K562 (cell line): ENCODE results near the gene PUS10. TPM values are rescaled to one million over a fixed set of nuclear protein-coding genes. Genes with fewer than 3 reads are reported as not detected.

Experiments
- ATAC-seq: fragments of 200-7000 bp; cut with Tn5 transposase; 3 replicates; pipeline ENCODE4 v1.9.1; 2020; ENCODE audit warnings: moderate library complexity
- BruUV-seq: library from RNA; stranded (reverse); fragments of 400-500 nt; replicated peaks from 2 replicates; lab custom pipeline; 2021; lab: Mats Ljungman, UMichigan
- CTCF ChIA-PET: fragments of 300-600 bp; formaldehyde crosslinking; extraction: SDS; loops from one replicate; lab custom pipeline; 2021; ENCODE audit warnings: low intra/inter-chr PET ratio; lab: Yijun Ruan, JAX
- POLR2A ChIA-PET: fragments of 300-600, 350-650 bp; sonication (Branson Sonifier 250); formaldehyde crosslinking; extraction: SDS; loops from one replicate; lab custom pipeline; 2021; ENCODE audit warnings: antibody characterized with exemption, inconsistent platforms; lab: Yijun Ruan, JAX
- DNase-seq, 4 experiments: peaks; one replicate each; pipeline versions ENCODE4 v3.0.0 to v3.0.0-alpha.2; 2011 to 2018; ENCODE audit warnings: low spot score in 3 of 4, mixed read lengths in 3 of 4; ENCODE audit errors: extremely low read depth in 1 of 4
- FAIRE-seq: peaks from 2 replicates; lab custom pipeline; 2011; peaks lifted over from hg19 to GRCh38; lab: Jason Lieb, UNC
- H2AFZ ChIP-seq: 2 replicates; pipeline ENCODE4 v1.6.0; 2011; ENCODE audit warnings: low read depth, low read length, control low read depth, inconsistent platforms
- H3K27ac ChIP-seq: fragments of 200-600 bp; 3 replicates; pipeline ENCODE4 v1.8.0; 2011; ENCODE audit warnings: low read depth, mild to moderate bottlenecking, control low read depth, inconsistent platforms, low read length, moderate library complexity, mixed read lengths; ENCODE audit errors: extremely low read depth
- H3K27me3 ChIP-seq, 2 experiments: fragments of 300-600 bp in 1 of 2; 2 replicates in 1 of 2; 3 replicates in 1 of 2; pipeline versions ENCODE4 v1.6.0 to v1.8.0; 2011; ENCODE audit warnings: inconsistent platforms in 2 of 2, low read length in 2 of 2, mild to moderate bottlenecking in 1 of 2, mixed read lengths in 1 of 2, moderate library complexity in 1 of 2; ENCODE audit not compliant: control insufficient read depth in 2 of 2, insufficient read depth in 2 of 2
- H3K36me3 ChIP-seq: fragments of 300-600 bp; 3 replicates; pipeline ENCODE4 v1.8.0; 2011; ENCODE audit warnings: mild to moderate bottlenecking, low read length, inconsistent platforms; ENCODE audit not compliant: control insufficient read depth, insufficient read depth
- H3K4me1 ChIP-seq, 2 experiments: fragments of 200-600 bp in 1 of 2; replicated peaks in 1 of 2; 2 replicates in 1 of 2; 3 replicates in 1 of 2; pipeline versions ENCODE4 v1.5.1 to v1.8.0; 2011; ENCODE audit warnings: inconsistent platforms in 2 of 2, low read length in 2 of 2, mild to moderate bottlenecking in 1 of 2, mixed read lengths in 1 of 2, moderate library complexity in 1 of 2; ENCODE audit not compliant: control insufficient read depth in 2 of 2, insufficient read depth in 2 of 2
- H3K4me2 ChIP-seq: 2 replicates; pipeline ENCODE4 v1.6.1; 2011; ENCODE audit warnings: low read length, control low read depth, inconsistent platforms, mixed read lengths; ENCODE audit not compliant: insufficient read depth
- H3K4me3 ChIP-seq: fragments of 200-600 bp; sonication (generic), shearing (Covaris generic); 2 replicates; pipeline ENCODE4 v1.5.1; 2016; ENCODE audit warnings: control low read depth, inconsistent platforms
- H3K79me2 ChIP-seq: fragments of 200-600 bp; 3 replicates; pipeline ENCODE4 v1.8.0; 2011; ENCODE audit warnings: low read length, inconsistent platforms; ENCODE audit not compliant: control insufficient read depth, insufficient read depth
- H3K9ac ChIP-seq, 2 experiments: 2 replicates each; pipeline versions ENCODE4 v1.6.0 to v1.6.1; 2011; ENCODE audit warnings: low read depth in 2 of 2, low read length in 2 of 2, control low read depth in 1 of 2, inconsistent platforms in 1 of 2, mild to moderate bottlenecking in 1 of 2, mixed read lengths in 1 of 2; ENCODE audit not compliant: insufficient read depth in 1 of 2
- H3K9me1 ChIP-seq: one replicate; pipeline ENCODE4 v1.6.0; 2011; ENCODE audit warnings: inconsistent platforms, mild to moderate bottlenecking, low read length, moderate library complexity; ENCODE audit not compliant: control insufficient read depth, insufficient read depth
- H3K9me3 ChIP-seq: replicated peaks from 2 replicates; pipeline ENCODE4 v1.5.1; 2011; ENCODE audit warnings: low read depth, low read length, inconsistent platforms; ENCODE audit not compliant: control insufficient read depth, insufficient read depth
- H4K20me1 ChIP-seq: replicated peaks from 2 replicates; pipeline ENCODE4 v1.6.1; 2011; ENCODE audit warnings: low read length, inconsistent platforms, mixed read lengths; ENCODE audit not compliant: control insufficient read depth, insufficient read depth
- ADNP ChIP-seq: fragments of 200-800 bp; sonication (Bioruptor generic); IDR thresholded peaks from 2 replicates; pipeline ENCODE4 v1.6.1; 2016; ENCODE audit warnings: missing genetic modification characterization, missing compliant biosample characterization
- CTBP1 ChIP-seq: fragments of 450-650 bp; IDR thresholded peaks from 2 replicates; pipeline ENCODE4 v1.6.1; 2016; ENCODE audit warnings: borderline replicate concordance
- DPF2 ChIP-seq: fragments of 450-650 bp; IDR thresholded peaks from 2 replicates; pipeline ENCODE4 v1.6.1; 2016
- FIP1L1 ChIP-seq: fragments of 200-400 bp; formaldehyde crosslinking; IDR thresholded peaks from 2 replicates; pipeline ENCODE4 v1.6.1; 2018; ENCODE audit warnings: mild to moderate bottlenecking, low read depth, low read length; ENCODE audit not compliant: poor library complexity, severe bottlenecking
- HCFC1 ChIP-seq: IDR thresholded peaks from 2 replicates; pipeline ENCODE4 v1.6.1; 2012; ENCODE audit warnings: low read depth, low read length, improper control_type of control experiment
- JUND ChIP-seq, 2 experiments: IDR thresholded peaks; 2 replicates in 1 of 2; 3 replicates in 1 of 2; pipeline ENCODE4 v1.6.1; 2011; ENCODE audit warnings: borderline replicate concordance in 2 of 2, low read depth in 2 of 2, low read length in 2 of 2, improper control_type of control experiment in 1 of 2, missing biosample characterization in 1 of 2, missing genetic modification characterization in 1 of 2, missing genetic modification reagents in 1 of 2
- PHB2 ChIP-seq: fragments of 450-650 bp; IDR thresholded peaks from 2 replicates; pipeline ENCODE4 v1.6.1; 2017; ENCODE audit warnings: low read depth
- POLR3G ChIP-seq: IDR thresholded peaks from 2 replicates; pipeline ENCODE4 v1.6.1; 2011; ENCODE audit not compliant: insufficient read length, insufficient replicate concordance; ENCODE audit errors: extremely low read depth
- SRF ChIP-seq, 2 experiments: fragments of 250-450, 450-650 bp in 1 of 2; sonication (Bioruptor Pico) in 1 of 2; sonication (generic) in 1 of 2; formaldehyde crosslinking; IDR thresholded peaks; 2 replicates each; pipeline versions ENCODE4 v1.5.0 to v1.5.1; 2020 to 2022; ENCODE audit warnings: mild to moderate bottlenecking in 1 of 2, missing genetic modification reagents in 1 of 2
- ZFP30 ChIP-seq: fragments of 250-450 bp; sonication (Bioruptor Pico); IDR thresholded peaks from 2 replicates; pipeline ENCODE4 v1.8.0; 2022; ENCODE audit warnings: moderate library complexity, mild to moderate bottlenecking, inconsistent platforms, borderline replicate concordance
- WGBS: fragments of 100-300 bp; shearing (Covaris generic); methylation state at CpG from one replicate; pipeline ENCODE4 v1.1.6; 2016; ENCODE audit warnings: low coverage, mixed read lengths; ENCODE audit not compliant: insufficient coverage; ENCODE audit errors: missing lambda C conversion rate; 5-methylcytosine and 5-hydroxymethylcytosine counted together
- in situ Hi-C: fragments of 300-500 bp; cut with MboI; formaldehyde crosslinking; loops from 4 replicates; pipeline ENCODE4 v1.15.0; 2018; ENCODE audit warnings: inconsistent platforms, mixed read lengths
- intact Hi-C: fragments of 100-400 bp; cut with micrococcal nuclease; formaldehyde crosslinking; loops from 2 replicates; pipeline ENCODE4 v1.14.2; 2022
- polyA plus RNA-seq, 8 experiments: library from polyadenylated mRNA; depleted of rRNA in 4 of 8; stranded (reverse) in 5 of 8; unstranded in 3 of 8; fragments of >200 nt; fragmentation: Nextera tagmentation in 2 of 8; fragmentation: Illumina TruSeq in 1 of 8; extraction: Ambion mirVana in 2 of 8; extraction: Trizol in 1 of 8; gene quantifications; 2 replicates each; pipeline versions ENCODE4 v1.2.1 to v1.2.3, GENCODE V29; 2011 to 2014; ENCODE audit warnings: inconsistent platforms in 1 of 8, missing spikeins in 1 of 8
- total RNA-seq, 7 experiments: library from RNA; depleted of rRNA in 6 of 7; stranded (reverse); fragments of >200 nt in 6 of 7; fragmentation: Illumina TruSeq in 2 of 7; extraction: Trizol in 2 of 7; gene quantifications; 2 replicates each; pipeline versions ENCODE4 v1.2.1 to v1.2.3, GENCODE V29; 2011 to 2021; ENCODE audit warnings: low replicate concordance in 1 of 7
- TF ChIP-seq, protein P1 (sequence below): fragments of 450-650 bp; IDR thresholded peaks from 2 replicates; pipeline ENCODE4 v1.6.1; 2017; ENCODE audit warnings: antibody characterized with exemption, mild to moderate bottlenecking
- TF ChIP-seq, protein P2 (sequence below), 2 experiments: fragments of 250-450 bp in 1 of 2; fragments of 450-650 bp in 1 of 2; sonication (Bioruptor Pico) in 1 of 2; IDR thresholded peaks; 2 replicates each; pipeline versions ENCODE4 v1.6.1 to v1.8.0; 2016 to 2021; ENCODE audit warnings: mild to moderate bottlenecking in 2 of 2, moderate library complexity in 2 of 2, missing compliant biosample characterization in 1 of 2, missing genetic modification characterization in 1 of 2
- TF ChIP-seq, protein P3 (sequence below): sonication (generic); formaldehyde crosslinking; IDR thresholded peaks from 2 replicates; pipeline ENCODE4 v1.8.0; 2023; ENCODE audit warnings: mild to moderate bottlenecking, missing genetic modification reagents

PUS10 gene
- total and polyA plus RNA-seq, 9 of the 15 experiments (the other 6 are each of a cell fraction or from before 2014, with no cell fraction given), result 5.0 to 10.7 (median 7.6) TPM

DNA sequence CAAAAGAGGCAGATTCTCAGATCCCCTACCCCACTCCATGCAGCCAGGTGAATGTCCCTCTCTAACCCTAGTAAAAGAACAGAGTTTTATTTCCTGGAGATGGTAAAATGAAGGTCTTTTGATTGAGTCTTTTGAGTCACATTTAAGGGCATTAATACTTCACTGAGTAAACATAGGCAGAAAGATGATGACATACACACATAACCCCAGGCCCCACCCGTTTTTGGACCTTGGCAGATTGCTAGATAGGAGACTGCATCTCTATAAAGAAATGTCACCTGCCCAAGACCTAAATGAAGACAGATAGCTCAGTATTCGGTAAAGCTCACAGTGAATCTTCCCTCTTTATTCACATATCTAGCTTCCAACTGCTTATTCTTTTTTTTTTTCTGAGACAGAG lies 28.8 kb downstream of the PUS10 start:
- Histone ChIP-seq H3K4me2 (no peak overlapping the region), H3K9ac (no peak overlapping the region), H3K4me1 (no peaks in the 10 kb centered on the region; a peak in 1 of 5 replicates), H3K27me3 (no peaks in the 10 kb centered on the region), H3K9me3 (no peaks in the 10 kb centered on the region), H3K4me3 (no peak overlapping the region), H3K79me2 (no peaks in the 10 kb centered on the region), H4K20me1 (no peaks in the 10 kb centered on the region), H2AFZ (no peak overlapping the region), H3K9me1 (no peaks in the 10 kb centered on the region), H3K36me3 (no peaks in the 10 kb centered on the region), H3K27ac (no peak overlapping the region)
- no peak for FAIRE-seq
- intact Hi-C loops, result no loop called here
- no TSS peak for BruUV-seq
- WGBS, result 21% methylated on average over 2 of the region's 2 CpGs
- in situ Hi-C loops, result no loop called here
- ATAC-seq, result peak; percentile 61
- no peak for DNase-seq
- CTCF ChIA-PET, result no interaction called here
- POLR2A ChIA-PET, result interaction anchor here (0.6 to 1.9 kb wide), 2 partner anchors 11 to 77 kb away, joined by 3 to 7 read pairs; no protein-coding TSS in a partner anchor
- TF ChIP-seq ADNP (tag), result no peak
- TF ChIP-seq, protein P1, sequence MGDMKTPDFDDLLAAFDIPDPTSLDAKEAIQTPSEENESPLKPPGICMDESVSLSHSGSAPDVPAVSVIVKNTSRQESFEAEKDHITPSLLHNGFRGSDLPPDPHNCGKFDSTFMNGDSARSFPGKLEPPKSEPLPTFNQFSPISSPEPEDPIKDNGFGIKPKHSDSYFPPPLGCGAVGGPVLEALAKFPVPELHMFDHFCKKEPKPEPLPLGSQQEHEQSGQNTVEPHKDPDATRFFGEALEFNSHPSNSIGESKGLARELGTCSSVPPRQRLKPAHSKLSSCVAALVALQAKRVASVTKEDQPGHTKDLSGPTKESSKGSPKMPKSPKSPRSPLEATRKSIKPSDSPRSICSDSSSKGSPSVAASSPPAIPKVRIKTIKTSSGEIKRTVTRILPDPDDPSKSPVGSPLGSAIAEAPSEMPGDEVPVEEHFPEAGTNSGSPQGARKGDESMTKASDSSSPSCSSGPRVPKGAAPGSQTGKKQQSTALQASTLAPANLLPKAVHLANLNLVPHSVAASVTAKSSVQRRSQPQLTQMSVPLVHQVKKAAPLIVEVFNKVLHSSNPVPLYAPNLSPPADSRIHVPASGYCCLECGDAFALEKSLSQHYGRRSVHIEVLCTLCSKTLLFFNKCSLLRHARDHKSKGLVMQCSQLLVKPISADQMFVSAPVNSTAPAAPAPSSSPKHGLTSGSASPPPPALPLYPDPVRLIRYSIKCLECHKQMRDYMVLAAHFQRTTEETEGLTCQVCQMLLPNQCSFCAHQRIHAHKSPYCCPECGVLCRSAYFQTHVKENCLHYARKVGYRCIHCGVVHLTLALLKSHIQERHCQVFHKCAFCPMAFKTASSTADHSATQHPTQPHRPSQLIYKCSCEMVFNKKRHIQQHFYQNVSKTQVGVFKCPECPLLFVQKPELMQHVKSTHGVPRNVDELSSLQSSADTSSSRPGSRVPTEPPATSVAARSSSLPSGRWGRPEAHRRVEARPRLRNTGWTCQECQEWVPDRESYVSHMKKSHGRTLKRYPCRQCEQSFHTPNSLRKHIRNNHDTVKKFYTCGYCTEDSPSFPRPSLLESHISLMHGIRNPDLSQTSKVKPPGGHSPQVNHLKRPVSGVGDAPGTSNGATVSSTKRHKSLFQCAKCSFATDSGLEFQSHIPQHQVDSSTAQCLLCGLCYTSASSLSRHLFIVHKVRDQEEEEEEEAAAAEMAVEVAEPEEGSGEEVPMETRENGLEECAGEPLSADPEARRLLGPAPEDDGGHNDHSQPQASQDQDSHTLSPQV, result no peak
- no peak for TF ChIP-seq HCFC1
- no peak for TF ChIP-seq DPF2
- TF ChIP-seq, protein P2, sequence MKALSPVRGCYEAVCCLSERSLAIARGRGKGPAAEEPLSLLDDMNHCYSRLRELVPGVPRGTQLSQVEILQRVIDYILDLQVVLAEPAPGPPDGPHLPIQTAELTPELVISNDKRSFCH (CRISPR knock-in tag; IDR thresholded peaks at IDR 0.05), result no peak
- TF ChIP-seq, protein P2 (tag; IDR thresholded peaks at IDR 0.05), result no peak
- no peak for TF ChIP-seq ZFP30 (CRISPR knock-in tag)
- no peak for TF ChIP-seq CTBP1
- TF ChIP-seq, protein P3, sequence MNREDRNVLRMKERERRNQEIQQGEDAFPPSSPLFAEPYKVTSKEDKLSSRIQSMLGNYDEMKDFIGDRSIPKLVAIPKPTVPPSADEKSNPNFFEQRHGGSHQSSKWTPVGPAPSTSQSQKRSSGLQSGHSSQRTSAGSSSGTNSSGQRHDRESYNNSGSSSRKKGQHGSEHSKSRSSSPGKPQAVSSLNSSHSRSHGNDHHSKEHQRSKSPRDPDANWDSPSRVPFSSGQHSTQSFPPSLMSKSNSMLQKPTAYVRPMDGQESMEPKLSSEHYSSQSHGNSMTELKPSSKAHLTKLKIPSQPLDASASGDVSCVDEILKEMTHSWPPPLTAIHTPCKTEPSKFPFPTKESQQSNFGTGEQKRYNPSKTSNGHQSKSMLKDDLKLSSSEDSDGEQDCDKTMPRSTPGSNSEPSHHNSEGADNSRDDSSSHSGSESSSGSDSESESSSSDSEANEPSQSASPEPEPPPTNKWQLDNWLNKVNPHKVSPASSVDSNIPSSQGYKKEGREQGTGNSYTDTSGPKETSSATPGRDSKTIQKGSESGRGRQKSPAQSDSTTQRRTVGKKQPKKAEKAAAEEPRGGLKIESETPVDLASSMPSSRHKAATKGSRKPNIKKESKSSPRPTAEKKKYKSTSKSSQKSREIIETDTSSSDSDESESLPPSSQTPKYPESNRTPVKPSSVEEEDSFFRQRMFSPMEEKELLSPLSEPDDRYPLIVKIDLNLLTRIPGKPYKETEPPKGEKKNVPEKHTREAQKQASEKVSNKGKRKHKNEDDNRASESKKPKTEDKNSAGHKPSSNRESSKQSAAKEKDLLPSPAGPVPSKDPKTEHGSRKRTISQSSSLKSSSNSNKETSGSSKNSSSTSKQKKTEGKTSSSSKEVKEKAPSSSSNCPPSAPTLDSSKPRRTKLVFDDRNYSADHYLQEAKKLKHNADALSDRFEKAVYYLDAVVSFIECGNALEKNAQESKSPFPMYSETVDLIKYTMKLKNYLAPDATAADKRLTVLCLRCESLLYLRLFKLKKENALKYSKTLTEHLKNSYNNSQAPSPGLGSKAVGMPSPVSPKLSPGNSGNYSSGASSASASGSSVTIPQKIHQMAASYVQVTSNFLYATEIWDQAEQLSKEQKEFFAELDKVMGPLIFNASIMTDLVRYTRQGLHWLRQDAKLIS, result no peak
- no peak for TF ChIP-seq FIP1L1
- no peak for TF ChIP-seq POLR3G
- TF ChIP-seq PHB2, result no peak
- TF ChIP-seq SRF (CRISPR knock-in tag; IDR thresholded peaks at IDR 0.05), result no peak
- 0 out of 2 replicates have a peak, but pooled peaks have one; percentile 10 for TF ChIP-seq JUND (IDR thresholded peaks at IDR 0.05; ENCODE audit: borderline replicate concordance, low read depth, low read length)
- no peak for TF ChIP-seq JUND (tag; IDR thresholded peaks at IDR 0.05; ENCODE audit: borderline replicate concordance, low read depth, low read length)
